ENCODE results near the gene LMO7. TPM values are rescaled to one million over a fixed set of nuclear protein-coding genes. Genes with fewer than 3 reads are reported as not detected.

The LMO7 gene
- total and polyA plus RNA-seq, 2 of the 8 experiments (the other 6 are each of a cell fraction or from before 2014, with no cell fraction given): 8.1 to 28.3 TPM

GRCh38 chr13:75855847-75856246 is 219.7 kb downstream of the LMO7 start:
- FAIRE-seq: no peak
- Histone ChIP-seq H3K9ac (replicated peaks in 1 of 4; ENCODE audit: extremely low read depth in 1 of 4, low read depth in 3 of 4, low read length in 3 of 4) (no peak overlapping the region), H2BK20ac (ENCODE audit: low read length) (no peak overlapping the region), H3K4me1 (replicated peaks in 1 of 4; ENCODE audit: control insufficient read depth in 3 of 4, insufficient read depth in 4 of 4, low read length in 3 of 4) (no peaks in the 10 kb centered on the region), H2BK15ac (ENCODE audit: low read length) (no peak overlapping the region), H4K91ac (replicated peaks; ENCODE audit: insufficient read length, low read length) (no peak overlapping the region), H3K4me2 (ENCODE audit: insufficient read depth in 1 of 2, low read depth in 2 of 2, low read length in 2 of 2) (no peak overlapping the region), H2AK5ac (ENCODE audit: low read depth, low read length) (no peak overlapping the region), H4K20me1 (replicated peaks in 1 of 2; ENCODE audit: control insufficient read depth in 1 of 2, insufficient read depth in 2 of 2, low read length in 2 of 2) (no peaks in the 10 kb centered on the region), H3K27ac (ENCODE audit: low read depth, low read length) (no peak overlapping the region), H3K79me2 (ENCODE audit: control insufficient read depth in 1 of 2, insufficient read depth in 2 of 2, low read length in 2 of 2) (no peaks in the 10 kb centered on the region), H3K27me3 (replicated peaks in 1 of 4; ENCODE audit: control insufficient read depth in 3 of 4, extremely low read depth in 1 of 4, insufficient read depth in 3 of 4, low read length in 3 of 4) (no peaks in the 10 kb centered on the region), H3K4me3 (ENCODE audit: extremely low read depth in 1 of 4, insufficient read depth in 2 of 4, low read depth in 3 of 4, low read length in 4 of 4) (no peak overlapping the region), H3K18ac (ENCODE audit: extremely low read depth, low read length) (no peak overlapping the region), H3K56ac (replicated peaks; ENCODE audit: insufficient read length, low read depth, low read length) (no peak overlapping the region), H3K36me3 (ENCODE audit: control insufficient read depth in 2 of 4, insufficient read depth in 4 of 4, low read length in 3 of 4) (no peaks in the 10 kb centered on the region), H3K23me2 (ENCODE audit: low read depth, low read length) (no peaks in the 10 kb centered on the region), H3K14ac (ENCODE audit: insufficient read length) (no peak overlapping the region), H4K8ac (ENCODE audit: extremely low read depth, insufficient read depth, low read length) (0 out of 2 replicates have a peak overlapping the region, but pooled peaks have one; percentile 38), H2BK12ac (ENCODE audit: low read depth, low read length) (no peak overlapping the region), H3K23ac (ENCODE audit: insufficient read length) (no peak overlapping the region), H2BK5ac (ENCODE audit: low read depth, low read length) (no peak overlapping the region), H3K9me3 (ENCODE audit: insufficient read depth in 2 of 2, low read depth in 1 of 2, low read length in 1 of 2) (no peaks in the 10 kb centered on the region), H4K5ac (ENCODE audit: insufficient read length, low read depth, low read length) (no peak overlapping the region), H2BK120ac (replicated peaks; ENCODE audit: low read depth, low read length) (no peak overlapping the region), H2AFZ (ENCODE audit: low read length) (no peak overlapping the region), H3K79me1 (ENCODE audit: low read depth, low read length) (no peaks in the 10 kb centered on the region), H3K4ac (replicated peaks; ENCODE audit: insufficient read length, low read depth, low read length) (no peak overlapping the region)
- POLR2A ChIA-PET (ENCODE audit: partially characterized antibody): interaction anchor here (0.5 kb wide), 1 partner anchor 171 kb away, joined by 3 read pairs; no protein-coding TSS in a partner anchor
- 96% methylated on average over 4 of the region's 4 CpGs; no CpG with 5 or more reads in 1 of the 2 experiments for WGBS, 2 experiments (ENCODE audit: extremely low coverage in 1 of 2, insufficient coverage in 1 of 2, insufficient read length in 1 of 2, insufficient replicate concordance in 2 of 2, low coverage in 1 of 2, low lambda C conversion rate in 2 of 2, missing lambda C conversion rate in 1 of 2)
- CTCF ChIA-PET (ENCODE audit: partially characterized antibody): interaction anchor here (0.5 to 2.7 kb wide), 4 partner anchors 14 to 183 kb away, joined by 3 to 20 read pairs (median 4); no protein-coding TSS in a partner anchor
- DNase-seq (ENCODE audit: low read depth in 1 of 2, low spot score in 2 of 2): no peak
- no peak for TF ChIP-seq TAF1 (IDR thresholded peaks at IDR 0.05; ENCODE audit: low read depth, low read length)
- TF ChIP-seq KDM5A (IDR thresholded peaks at IDR 0.05; ENCODE audit: low read length): no peak
- TF ChIP-seq EZH2 (IDR thresholded peaks at IDR 0.05; ENCODE audit: low read depth, low read length, severe bottlenecking): no peak
- no peak for TF ChIP-seq PHF8 (conservative IDR thresholded peaks at IDR 0.05; ENCODE audit: low read depth, low read length)
- no peak for TF ChIP-seq SIX5 (IDR thresholded peaks at IDR 0.05; ENCODE audit: low read depth, low read length)
- no peak for TF ChIP-seq CHD1 (IDR thresholded peaks at IDR 0.05; ENCODE audit: low read depth, low read length)
- no peak for TF ChIP-seq HDAC2 (IDR thresholded peaks at IDR 0.05; ENCODE audit: borderline replicate concordance in 1 of 2, low read depth in 2 of 2, low read length in 2 of 2)
- TF ChIP-seq TCF12 (IDR thresholded peaks at IDR 0.05; ENCODE audit: low read depth, low read length): no peak
- TF ChIP-seq TBP (IDR thresholded peaks at IDR 0.05; ENCODE audit: low read depth, low read length): no peak
- TF ChIP-seq POLR2AphosphoS5 (IDR thresholded peaks at IDR 0.05; ENCODE audit: low read depth, low read length): no peak
- no peak for TF ChIP-seq HDAC6 (IDR thresholded peaks at IDR 0.05; ENCODE audit: low read depth, low read length)
- no peak for TF ChIP-seq NANOG (IDR thresholded peaks at IDR 0.05; ENCODE audit: insufficient read depth, low read depth, low read length, poor library complexity, severe bottlenecking)
